GM19438 (cell line): ENCODE results near the gene PDE8B.

Source experiments
- ATAC-seq: cut with Tn5 transposase; IDR thresholded peaks from one replicate; pipeline ENCODE4 v1.9.1; 2021; ENCODE audit warnings: low read depth; ENCODE audit not compliant: unreplicated experiment

PDE8B gene, protein sequence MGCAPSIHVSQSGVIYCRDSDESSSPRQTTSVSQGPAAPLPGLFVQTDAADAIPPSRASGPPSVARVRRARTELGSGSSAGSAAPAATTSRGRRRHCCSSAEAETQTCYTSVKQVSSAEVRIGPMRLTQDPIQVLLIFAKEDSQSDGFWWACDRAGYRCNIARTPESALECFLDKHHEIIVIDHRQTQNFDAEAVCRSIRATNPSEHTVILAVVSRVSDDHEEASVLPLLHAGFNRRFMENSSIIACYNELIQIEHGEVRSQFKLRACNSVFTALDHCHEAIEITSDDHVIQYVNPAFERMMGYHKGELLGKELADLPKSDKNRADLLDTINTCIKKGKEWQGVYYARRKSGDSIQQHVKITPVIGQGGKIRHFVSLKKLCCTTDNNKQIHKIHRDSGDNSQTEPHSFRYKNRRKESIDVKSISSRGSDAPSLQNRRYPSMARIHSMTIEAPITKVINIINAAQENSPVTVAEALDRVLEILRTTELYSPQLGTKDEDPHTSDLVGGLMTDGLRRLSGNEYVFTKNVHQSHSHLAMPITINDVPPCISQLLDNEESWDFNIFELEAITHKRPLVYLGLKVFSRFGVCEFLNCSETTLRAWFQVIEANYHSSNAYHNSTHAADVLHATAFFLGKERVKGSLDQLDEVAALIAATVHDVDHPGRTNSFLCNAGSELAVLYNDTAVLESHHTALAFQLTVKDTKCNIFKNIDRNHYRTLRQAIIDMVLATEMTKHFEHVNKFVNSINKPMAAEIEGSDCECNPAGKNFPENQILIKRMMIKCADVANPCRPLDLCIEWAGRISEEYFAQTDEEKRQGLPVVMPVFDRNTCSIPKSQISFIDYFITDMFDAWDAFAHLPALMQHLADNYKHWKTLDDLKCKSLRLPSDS

DNA sequence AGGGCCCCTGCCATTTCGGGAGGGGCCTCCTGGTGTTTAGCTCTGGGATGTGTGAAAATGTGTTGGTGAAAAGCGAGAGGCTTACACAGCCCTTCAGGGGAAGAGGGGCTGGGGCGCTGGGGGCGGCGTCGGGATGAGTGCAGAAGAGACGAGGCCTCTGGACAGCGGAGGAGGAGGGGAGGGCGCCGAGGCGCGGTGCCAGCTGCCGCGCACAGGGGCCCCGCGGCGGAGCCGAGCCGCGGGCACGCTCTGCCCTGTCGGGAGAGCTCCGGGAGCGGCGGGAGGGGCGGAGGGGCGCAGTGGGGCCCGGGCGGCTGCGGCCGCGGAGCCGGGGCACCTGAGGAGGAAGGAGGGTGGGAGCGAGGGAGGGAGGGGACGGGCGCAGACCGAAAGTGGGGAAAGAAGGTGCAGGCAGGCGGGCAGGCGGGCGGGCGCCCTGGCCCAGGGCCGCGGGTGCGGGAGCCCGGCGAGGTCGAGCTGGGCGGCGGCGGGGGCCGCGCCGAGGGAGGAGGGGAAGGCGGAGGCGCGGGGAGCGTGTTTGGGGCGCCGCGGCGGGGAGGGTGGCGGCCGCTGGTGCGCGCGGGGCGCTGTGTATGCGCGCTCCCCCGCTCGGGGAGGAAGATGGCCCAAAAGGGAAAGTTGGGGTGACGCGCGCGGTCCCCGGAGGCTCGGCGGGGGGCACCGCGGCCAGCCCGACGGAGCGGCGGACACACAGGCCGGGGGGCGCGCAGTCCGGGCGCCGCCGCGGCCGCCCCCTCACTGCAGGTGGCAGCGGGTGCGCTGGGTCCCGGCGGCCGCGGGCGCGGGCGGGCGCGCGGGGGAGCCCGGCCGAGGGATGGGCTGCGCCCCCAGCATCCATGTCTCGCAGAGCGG lies at the start of gene PDE8B:
Gene PDE8B, plus strand, starts transcription at position 590 of the 873 bp plus-strand sequence. Its CDS starts 246 bp downstream, at position 836.
- ATAC-seq, result no peak

DNA sequence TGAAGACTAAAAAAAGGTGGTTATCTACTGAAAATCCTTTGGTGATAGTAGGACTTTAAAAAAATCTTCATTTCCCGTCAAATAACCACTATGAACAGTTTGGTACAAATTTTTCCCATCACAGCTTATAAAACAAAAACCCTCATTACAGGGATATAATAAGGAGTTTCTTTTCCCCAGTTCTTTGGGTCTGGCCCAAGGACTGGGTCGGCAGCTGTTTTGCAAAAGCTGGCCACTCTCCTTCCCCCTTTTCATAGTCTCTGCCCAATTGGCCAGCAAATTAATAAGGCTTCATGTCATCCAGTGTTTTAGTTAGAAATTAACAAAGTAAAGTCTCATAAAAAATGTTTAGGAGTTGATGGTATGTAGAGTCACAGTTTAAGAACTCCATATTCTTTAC lies 47.0 kb upstream of the PDE8B start:
- ATAC-seq, result no peak

DNA sequence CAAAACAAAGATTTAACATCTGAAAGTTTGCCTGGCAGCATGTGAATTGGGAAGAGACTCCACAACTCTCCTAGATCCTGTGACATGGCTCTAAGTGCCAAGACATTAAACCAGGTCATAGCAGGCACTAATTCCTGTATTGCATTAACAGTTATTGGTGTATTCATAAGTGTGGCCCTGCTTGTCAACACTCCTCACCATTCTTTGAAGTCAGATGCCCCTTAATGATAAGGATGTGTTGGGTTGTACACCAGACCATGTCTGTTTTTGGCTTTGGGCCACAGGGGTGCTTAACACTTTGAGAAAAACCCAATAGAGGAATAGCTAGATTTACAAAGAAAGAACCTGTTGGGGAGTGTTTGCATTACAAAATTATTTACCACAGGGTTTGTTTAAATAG lies 43.4 kb upstream of the PDE8B start:
- no peak for ATAC-seq

DNA sequence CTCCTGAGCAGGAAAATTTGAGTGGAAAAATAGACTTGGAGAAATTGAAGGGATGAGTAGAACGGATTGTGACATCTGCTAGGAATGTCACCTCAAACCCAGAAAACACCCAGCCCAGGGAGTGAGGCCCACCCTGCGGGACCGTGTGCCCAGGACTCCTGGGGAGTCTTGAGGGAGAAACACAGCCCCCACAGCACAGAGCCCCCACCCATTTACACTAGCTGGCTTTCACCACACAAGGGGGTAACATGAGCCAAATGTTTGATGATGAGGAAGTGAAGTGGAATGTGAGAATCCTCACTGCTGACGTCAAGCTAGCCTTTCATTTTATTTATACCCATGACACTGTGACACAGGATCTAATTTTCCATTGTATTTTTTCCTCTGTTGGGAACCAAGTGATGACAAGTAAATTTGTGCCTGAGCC lies 42.8 kb upstream of the PDE8B start:
- ATAC-seq, result no peak

DNA sequence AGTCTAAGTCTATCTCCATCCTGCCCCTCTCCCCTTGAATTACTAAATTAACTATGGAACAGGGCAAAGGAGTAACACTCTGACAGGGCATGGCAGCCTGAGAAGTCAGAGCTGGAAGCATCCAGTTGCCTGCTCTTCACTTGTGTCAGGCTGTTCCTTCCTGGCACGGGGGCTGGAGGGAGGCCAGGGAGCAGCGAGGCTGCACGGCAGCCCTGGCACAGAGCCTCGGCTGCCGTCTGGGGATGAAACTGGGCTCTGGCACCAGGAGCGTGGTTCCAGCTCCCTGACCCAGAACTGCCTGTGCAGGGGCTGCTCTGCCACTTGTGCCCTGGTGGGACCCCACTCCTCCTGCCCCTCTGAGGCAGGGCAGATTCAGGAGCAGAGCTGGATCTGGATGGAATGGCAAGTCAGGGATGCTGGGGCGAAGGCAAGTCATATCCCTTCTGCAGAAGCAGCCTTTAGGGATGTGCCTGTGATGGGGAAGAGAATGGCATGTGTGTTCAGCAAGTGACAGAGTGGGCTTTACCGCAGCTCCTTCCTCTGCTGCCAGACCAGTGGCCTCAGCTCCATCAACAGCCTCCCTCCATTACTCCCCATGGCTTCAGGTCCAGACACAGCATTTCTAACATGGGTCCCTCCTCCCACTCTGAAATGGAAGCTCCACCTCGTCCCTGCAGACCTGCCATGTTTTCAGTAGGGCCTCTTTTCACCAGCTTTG lies 42.2 kb upstream of the PDE8B start:
- no peak for ATAC-seq

DNA sequence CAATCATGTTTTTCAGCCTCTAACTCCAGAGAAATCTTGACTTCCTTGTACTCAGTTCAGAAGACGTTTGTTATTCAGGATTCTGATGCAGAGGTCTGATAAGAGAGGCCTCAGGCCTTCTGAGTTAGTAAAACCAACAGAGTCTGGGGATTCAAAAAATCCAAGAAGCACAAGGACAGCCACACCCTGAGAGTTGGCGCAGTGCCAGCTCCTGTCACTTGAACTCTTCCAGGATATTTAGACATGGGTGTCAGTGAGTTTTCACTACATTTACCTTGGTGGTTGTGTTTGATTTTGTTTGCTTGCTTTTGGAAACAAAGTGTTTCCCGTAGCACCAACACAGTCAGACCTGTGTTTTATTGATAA lies 41.6 kb upstream of the PDE8B start:
- ATAC-seq, result no peak

DNA sequence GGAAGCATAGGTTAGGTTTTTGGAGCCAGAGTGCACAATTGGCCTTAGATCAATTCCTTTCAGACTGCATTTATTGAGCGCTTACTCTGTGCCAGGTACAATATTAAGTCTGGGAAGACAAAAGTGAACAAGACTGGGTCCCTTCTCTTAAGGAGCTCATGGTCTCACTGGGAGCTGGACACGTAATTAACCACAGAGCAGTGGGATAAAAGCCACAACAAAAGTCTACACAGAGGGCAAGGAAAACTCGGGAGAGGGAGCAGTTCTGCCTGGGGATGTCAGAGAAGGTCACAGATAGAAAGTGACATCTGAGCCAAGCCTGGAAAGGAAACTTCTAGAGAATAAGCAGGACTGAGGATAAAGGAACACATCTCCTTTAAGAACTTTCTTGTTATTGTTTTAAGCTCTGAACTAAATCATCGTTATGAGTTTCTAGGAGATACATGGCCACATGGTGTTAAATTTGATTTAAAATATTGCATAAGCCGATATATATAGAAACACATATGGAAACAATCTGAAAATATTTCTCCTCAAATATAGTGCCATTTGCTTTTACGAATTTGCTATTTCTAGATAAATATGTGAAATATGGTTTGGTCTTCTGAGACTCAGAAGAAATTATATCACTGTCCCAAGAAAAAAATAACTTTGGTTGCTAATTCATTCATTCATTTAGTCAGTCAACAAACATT lies 40.1 kb upstream of the PDE8B start:
- no peak for ATAC-seq

DNA sequence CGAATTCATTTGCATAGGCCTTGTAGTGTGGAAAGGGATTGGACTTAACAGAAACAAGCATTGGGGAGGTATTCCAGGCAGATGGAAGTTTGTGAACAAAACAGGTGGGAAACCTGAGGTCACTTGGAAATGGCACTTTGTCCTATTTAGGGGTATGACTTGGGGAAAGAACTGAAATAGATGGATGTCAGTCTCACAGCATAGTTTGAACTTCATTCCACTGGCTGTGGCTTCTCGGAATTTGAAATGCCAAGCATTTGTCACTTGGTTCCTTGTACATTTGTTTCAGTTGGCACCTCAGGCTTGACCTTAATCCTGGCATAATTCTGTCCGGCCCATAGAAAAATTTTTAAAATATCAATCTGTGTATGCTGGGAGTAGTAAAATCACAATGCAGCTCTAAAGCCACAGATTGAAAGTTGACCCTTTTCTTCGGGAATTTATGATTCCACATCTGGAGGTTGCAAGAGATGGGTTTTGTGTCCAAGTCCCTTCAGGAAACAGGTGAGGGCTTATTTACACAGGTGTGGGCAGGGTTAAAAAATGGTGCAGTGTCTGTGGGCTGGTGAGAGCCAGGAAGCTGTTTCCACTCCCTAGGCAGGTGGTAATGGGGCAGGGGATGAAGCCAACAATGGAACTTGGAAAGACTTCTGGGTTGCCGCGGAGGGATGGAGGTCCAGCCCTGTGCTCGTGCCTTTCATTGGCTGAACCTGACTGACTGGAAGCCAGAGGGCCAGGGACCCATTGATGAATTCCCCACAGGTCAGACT lies 39.2 kb upstream of the PDE8B start:
- no peak for ATAC-seq

DNA sequence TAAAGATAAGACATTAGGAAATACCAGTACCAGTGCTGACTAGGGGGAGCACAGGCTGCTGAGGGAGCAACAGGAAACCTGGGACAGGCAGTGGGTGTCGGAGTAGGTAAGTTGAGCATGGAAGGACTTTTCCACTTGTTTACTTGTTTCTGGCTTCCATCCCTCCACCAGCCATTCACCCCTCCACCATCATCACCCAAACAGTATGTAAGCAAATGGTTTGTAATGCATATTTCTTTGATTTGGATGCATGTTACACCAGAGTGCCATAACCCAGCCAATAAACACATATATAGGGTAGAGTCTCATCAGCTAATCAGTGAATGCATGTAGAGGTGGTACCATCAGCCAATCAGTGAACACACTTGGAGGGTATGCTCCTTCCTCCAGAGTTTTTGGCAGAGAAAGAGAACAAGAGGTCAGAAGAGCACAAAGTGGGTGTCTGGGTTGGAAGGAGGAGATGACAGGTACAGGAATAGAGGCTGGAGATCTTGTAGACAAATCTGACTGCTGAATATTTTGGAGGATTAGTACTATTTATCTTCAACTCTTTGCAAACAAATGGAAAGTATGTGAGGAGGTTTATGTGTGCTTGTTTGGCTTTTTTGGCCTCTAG lies 37.7 kb upstream of the PDE8B start:
- ATAC-seq, result no peak

DNA sequence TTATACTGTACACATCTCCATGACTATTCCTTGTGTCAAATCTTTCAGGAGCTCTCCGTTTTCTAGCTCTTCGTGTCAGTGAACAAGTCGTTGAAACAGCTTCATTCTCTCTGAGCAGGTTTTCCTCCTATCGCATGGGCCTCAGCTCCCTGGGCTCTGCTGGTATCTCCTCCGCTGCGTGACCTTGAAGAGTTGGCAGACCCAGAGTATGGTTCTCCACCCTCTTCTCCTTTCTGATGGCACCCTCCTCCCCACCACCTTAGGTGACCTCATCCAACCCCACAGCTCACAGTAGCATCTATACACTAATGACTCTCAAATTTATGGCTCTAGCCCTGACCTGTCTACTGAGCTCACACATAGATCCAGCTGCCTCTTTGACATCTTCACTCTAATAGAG lies 36.0 kb upstream of the PDE8B start:
- ATAC-seq, result no peak

DNA sequence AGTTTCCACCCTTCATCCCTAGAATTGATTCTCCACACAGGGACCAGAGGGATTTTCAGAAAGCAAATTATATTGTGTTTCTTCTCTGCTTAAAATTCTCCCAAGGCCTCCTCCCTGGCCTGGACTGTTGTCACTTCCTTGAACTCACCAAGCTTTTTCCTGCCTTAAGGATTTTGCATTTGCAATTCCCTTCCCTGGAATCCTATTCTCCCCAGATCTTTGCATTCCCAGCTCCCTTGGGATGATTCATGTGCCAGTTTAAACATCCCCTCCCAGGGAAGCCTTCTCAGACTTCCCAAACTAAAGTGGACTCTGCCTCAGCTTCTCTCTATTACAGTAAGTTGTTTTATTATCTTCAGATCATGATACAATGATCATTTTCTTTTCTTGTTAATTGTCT lies 35.2 kb upstream of the PDE8B start:
- ATAC-seq, result no peak

DNA sequence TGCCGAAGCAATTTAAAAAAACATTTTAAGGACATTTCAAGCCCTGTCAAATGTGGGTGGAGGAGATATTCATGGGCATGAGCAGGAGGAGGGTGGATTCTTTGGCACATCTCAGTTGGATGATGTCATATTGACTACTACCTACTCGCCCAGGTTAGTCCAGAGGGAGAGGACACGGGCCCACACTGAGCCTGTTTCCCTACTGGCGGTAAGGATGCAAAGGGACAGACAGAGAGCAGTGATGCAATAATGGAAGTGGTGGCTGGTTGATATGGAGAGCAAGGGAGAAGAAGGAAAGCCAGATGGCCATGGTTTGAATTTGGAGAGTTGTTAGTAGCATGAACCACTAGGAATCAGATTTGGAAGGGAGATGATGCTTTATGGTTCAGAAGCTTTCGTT lies 34.1 kb upstream of the PDE8B start:
- ATAC-seq, result no peak

DNA sequence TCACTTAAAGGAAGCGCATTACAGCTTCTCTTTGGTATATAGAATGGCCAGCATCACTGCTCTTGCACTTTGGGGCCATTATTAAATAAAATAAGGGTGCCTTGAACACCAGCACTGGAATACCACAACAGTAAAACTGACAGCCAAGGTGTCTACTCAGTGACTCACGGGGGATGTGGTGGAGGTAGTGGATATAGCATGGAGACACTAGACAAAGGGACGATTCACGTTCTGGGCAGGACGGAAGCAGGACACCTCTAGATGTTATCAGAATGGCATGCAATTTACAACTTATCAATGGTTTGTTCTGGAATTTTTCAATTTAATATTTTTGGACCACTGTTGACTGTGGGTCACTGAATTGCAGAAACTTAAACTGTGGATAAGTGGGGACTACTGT lies 32.9 kb upstream of the PDE8B start:
- ATAC-seq, result no peak

DNA sequence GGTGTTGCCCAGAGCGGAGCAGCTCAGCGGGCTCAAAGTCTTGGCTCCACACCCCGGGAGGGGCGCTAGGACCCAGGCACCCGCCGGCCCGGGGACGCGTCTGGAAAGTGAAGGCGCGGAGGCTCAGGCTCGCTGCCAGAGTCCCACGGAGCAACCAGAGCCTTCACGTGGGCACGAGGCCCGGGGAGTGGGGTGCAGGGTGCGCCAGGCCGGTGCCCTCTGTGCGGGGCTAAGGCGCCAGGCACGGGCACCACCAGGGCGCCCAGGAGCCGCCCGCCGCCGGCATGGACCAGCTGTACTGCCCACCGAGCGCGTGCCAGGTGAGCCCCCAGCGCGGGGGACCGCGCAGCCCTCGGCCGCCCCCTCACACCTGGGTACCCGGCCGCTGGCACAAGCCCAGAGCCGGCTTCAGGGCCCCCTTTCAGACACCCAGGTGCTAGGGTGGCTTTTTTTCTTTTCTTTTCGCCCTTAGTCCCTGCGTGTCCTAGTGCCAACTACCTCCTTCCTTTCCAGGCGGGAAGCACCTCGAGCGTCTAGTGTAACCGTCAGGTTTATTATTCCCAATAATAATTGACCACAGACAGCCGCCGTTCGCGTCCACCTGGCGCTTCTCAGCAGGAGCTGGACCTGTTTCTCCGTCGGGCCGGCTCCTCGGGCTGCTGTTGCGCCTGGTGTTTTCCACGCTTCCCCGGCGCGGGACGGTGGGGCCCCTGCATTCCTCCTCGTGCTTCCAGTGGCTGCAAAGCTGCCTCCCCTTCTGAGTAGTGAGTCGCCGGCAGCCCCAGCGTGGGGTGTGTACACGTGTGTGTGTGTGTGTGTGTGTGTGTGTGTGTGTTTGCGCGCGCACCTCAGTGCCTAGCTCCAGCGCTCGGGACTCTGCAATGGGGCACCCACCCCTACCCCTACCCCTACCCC lies 30.1 kb upstream of the PDE8B start:
- no peak for ATAC-seq

DNA sequence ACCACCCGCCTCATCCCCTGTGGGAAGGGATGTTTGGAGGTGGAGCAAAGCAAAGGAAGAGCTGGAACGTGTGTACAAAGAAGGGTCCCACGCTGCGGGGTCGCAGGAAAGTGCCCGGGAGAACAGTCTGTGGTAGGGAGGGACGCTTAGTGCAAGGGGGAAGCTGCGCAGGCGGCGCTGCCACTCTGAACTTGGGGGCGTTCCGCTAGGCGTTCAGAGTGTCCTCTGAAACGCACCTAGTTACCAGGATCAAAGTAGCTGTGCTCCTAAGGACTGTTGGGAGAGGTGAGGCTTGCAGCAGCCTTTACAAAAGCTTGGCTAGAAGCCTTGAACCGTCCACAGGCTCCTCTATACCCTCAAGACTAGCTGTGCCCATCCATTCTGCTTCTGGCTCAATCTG lies 29.3 kb upstream of the PDE8B start:
- ATAC-seq, result no peak

DNA sequence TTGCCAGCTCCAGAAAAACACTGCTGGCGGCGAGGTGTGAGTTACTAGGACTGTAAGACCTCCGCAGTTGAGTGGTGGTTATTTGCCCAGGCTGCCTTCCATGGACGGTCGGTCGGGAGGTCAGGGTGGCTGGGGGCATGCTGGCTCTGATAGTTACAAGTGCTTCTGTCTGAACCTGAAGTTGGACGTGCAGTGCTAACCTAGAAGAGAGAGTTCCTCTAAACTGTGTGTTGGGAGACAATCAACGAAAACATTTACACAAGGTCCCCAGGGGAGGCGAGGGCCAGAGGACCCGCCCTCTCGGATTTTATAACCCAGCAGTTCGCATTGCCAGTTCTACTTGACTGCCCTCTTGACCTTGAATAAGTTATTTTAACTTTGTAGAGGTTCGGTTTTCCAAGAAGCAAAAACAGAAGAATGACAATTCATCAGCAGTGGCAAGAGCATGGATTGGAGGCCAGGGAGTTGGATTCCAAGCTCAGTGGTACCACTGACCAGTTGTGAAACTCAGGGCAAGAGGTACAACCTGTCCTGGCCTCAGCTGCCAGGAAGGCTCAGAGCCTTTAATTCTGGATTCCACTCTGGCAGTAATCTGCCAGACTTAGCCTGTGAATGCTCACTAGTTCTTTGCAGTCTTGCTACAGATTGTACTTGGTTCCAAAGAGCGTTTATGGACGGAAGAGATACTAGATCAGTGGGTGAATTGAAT lies 28.7 kb upstream of the PDE8B start:
- ATAC-seq, result no peak

DNA sequence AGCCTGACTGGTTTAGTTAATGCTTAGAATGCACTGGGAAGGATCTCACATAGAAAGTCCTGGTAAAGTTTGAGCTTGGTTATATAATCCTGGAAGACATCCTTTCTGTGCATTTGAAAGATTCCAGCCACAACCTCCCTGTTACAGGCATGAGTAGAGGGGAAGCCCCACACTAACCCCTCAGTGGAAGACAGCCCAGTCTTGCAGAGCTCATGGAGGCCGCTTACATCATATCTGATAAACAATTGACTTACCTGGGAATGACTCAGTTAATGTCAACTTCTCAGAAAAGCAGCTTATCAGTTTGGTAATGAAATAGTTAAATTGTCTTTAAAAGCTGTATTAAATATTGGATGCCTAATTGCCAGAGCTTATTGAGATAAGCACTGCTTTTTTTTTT lies 28.1 kb upstream of the PDE8B start:
- no peak for ATAC-seq
